A673 (cell line): ENCODE data around the gene GBGT1. TPM values are rescaled to one million over a fixed set of nuclear protein-coding genes. Genes with fewer than 3 reads are reported as not detected.

Source experiments
- BruUV-seq: library from RNA; stranded (reverse); fragments of 400-500 nt; replicated peaks from 2 replicates; lab custom pipeline; 2021; lab: Mats Ljungman, UMichigan
- CTCF ChIA-PET: fragments of 300-600 bp; sonication (Branson Sonifier 250); formaldehyde crosslinking; loops from one replicate; lab custom pipeline; 2022; ENCODE audit warnings: antibody characterized with exemption; lab: Charles Lee
- POLR2A ChIA-PET: fragments of 300-600 bp; sonication (Branson Sonifier 250); formaldehyde crosslinking; loops from one replicate; lab custom pipeline; 2022; ENCODE audit warnings: antibody characterized with exemption; ENCODE audit not compliant: low non-redundant PET; lab: Charles Lee
- DNase-seq: peaks from one replicate; pipeline ENCODE4 v3.0.0-alpha.2; 2015; ENCODE audit warnings: low spot score
- H3K27ac ChIP-seq: fragments of 200-600 bp; sonication (generic); 2 replicates; pipeline ENCODE4 v1.5.1; 2016; ENCODE audit warnings: mixed run types, low read depth, mild to moderate bottlenecking, mixed read lengths, antibody characterized with exemption, low read length; ENCODE audit not compliant: poor library complexity, severe bottlenecking
- H3K27me3 ChIP-seq: fragments of 200-600 bp; sonication (generic); replicated peaks from 2 replicates; pipeline ENCODE4 v1.6.1; 2017; ENCODE audit warnings: mixed run types, low read depth, mild to moderate bottlenecking, mixed read lengths, antibody characterized with exemption, low read length; ENCODE audit not compliant: insufficient read depth, poor library complexity
- H3K36me3 ChIP-seq: fragments of 200-600 bp; sonication (generic); 2 replicates; pipeline ENCODE4 v1.6.1; 2016; ENCODE audit warnings: mixed run types, mild to moderate bottlenecking, mixed read lengths, antibody characterized with exemption, low read length; ENCODE audit not compliant: insufficient read depth, poor library complexity, severe bottlenecking
- H3K4me1 ChIP-seq: fragments of 200-600 bp; sonication (generic); 2 replicates; pipeline ENCODE4 v1.6.1; 2017; ENCODE audit warnings: mixed run types, mild to moderate bottlenecking, mixed read lengths, antibody characterized with exemption, low read length; ENCODE audit not compliant: insufficient read depth, poor library complexity, severe bottlenecking
- H3K4me3 ChIP-seq: fragments of 200-600 bp; sonication (generic); 2 replicates; pipeline ENCODE4 v1.5.1; 2016; ENCODE audit warnings: low read depth, mixed run types, mild to moderate bottlenecking, mixed read lengths, low read length; ENCODE audit not compliant: poor library complexity, severe bottlenecking
- H3K9me3 ChIP-seq: fragments of 200-600 bp; sonication (generic); 2 replicates; pipeline ENCODE4 v1.6.1; 2016; ENCODE audit warnings: mixed run types, low read depth, mild to moderate bottlenecking, mixed read lengths, antibody characterized with exemption, low read length; ENCODE audit not compliant: poor library complexity, severe bottlenecking
- CTCF ChIP-seq: fragments of 300-800, 200-600 bp; sonication (generic); conservative IDR thresholded peaks from 2 replicates; pipeline ENCODE4 v1.5.1; 2017; ENCODE audit warnings: low read depth, mild to moderate bottlenecking, antibody characterized with exemption, low read length, moderate library complexity, mixed read lengths
- EZH2 ChIP-seq: fragments of 200-600 bp; sonication (generic); IDR thresholded peaks from 2 replicates; pipeline ENCODE4 v1.6.1; 2017; ENCODE audit warnings: borderline replicate concordance, low read depth, mild to moderate bottlenecking, mixed read lengths, antibody characterized with exemption, low read length; ENCODE audit not compliant: poor library complexity, severe bottlenecking
- intact Hi-C: fragments of 100-400 bp; cut with micrococcal nuclease; formaldehyde crosslinking; loops from one replicate; pipeline ENCODE4 v1.10.0; 2022; ENCODE audit not compliant: unreplicated experiment
- total RNA-seq: library from RNA; stranded (reverse); gene quantifications from 2 replicates; pipeline ENCODE4 v1.2.3, GENCODE V29; 2021

GBGT1 gene
- total RNA-seq, 1 experiment from 2014 or later: 1.8 TPM

GRCh38 chr9:133167769-133168168, 4.1 kb upstream of the GBGT1 start:
- POLR2A ChIA-PET: no interaction called here

GRCh38 chr9:133167096-133167730, 3.5 kb upstream of the GBGT1 start:
- TF ChIP-seq EZH2 (no peak), CTCF (no peak)
- POLR2A ChIA-PET: no interaction called here
- BruUV-seq: no TSS peak

More at GRCh38 chr9:133167769-133168168, 4.1 kb upstream of the GBGT1 start:
- intact Hi-C loops: no loop called here
- Histone ChIP-seq H3K36me3 (no peaks in the 10 kb centered on the region), H3K27me3 (no peaks in the 10 kb centered on the region), H3K4me1 (no peaks in the 10 kb centered on the region), H3K27ac (no peak overlapping the region), H3K4me3 (no peak overlapping the region), H3K9me3 (no peaks in the 10 kb centered on the region)
- BruUV-seq: no TSS peak
- TF ChIP-seq CTCF (no peak), EZH2 (no peak)
- DNase-seq: no peak
- CTCF ChIA-PET: no interaction called here

GRCh38 chr9:133166392-133166791, 2.7 kb upstream of the GBGT1 start:
- ChIA-PET CTCF (no interaction called here), POLR2A (no interaction called here)
- intact Hi-C loops: no loop called here
- no TSS peak for BruUV-seq
- DNase-seq: no peak
- Histone ChIP-seq H3K36me3 (no peaks in the 10 kb centered on the region), H3K9me3 (no peaks in the 10 kb centered on the region), H3K27ac (no peak overlapping the region), H3K27me3 (no peaks in the 10 kb centered on the region), H3K4me1 (no peaks in the 10 kb centered on the region), H3K4me3 (no peak overlapping the region)
- TF ChIP-seq CTCF: no peak
- TF ChIP-seq EZH2: no peak

More at GRCh38 chr9:133167096-133167730, 3.5 kb upstream of the GBGT1 start:
- Histone ChIP-seq H3K27me3 (no peaks in the 10 kb centered on the region), H3K36me3 (no peaks in the 10 kb centered on the region), H3K9me3 (no peaks in the 10 kb centered on the region), H3K4me1 (no peaks in the 10 kb centered on the region), H3K4me3 (no peak overlapping the region), H3K27ac (no peak overlapping the region)
- intact Hi-C loops: no loop called here
- CTCF ChIA-PET: no interaction called here
- DNase-seq: no peak
